A673 (cell line): Measurements from ENCODE around the gene MTFR2. TPM values are rescaled to one million over a fixed set of nuclear protein-coding genes. Genes with fewer than 3 reads are reported as not detected.

Experiments used
- BruUV-seq: library from RNA; stranded (reverse); fragments of 400-500 nt; replicated peaks from 2 replicates; lab custom pipeline; 2021; lab: Mats Ljungman, UMichigan
- CTCF ChIA-PET: fragments of 300-600 bp; sonication (Branson Sonifier 250); formaldehyde crosslinking; loops from one replicate; lab custom pipeline; 2022; ENCODE audit warnings: antibody characterized with exemption; lab: Charles Lee
- POLR2A ChIA-PET: fragments of 300-600 bp; sonication (Branson Sonifier 250); formaldehyde crosslinking; loops from one replicate; lab custom pipeline; 2022; ENCODE audit warnings: antibody characterized with exemption; ENCODE audit not compliant: low non-redundant PET; lab: Charles Lee
- DNase-seq: peaks from one replicate; pipeline ENCODE4 v3.0.0-alpha.2; 2015; ENCODE audit warnings: low spot score
- H3K27ac ChIP-seq: fragments of 200-600 bp; sonication (generic); 2 replicates; pipeline ENCODE4 v1.5.1; 2016; ENCODE audit warnings: mixed run types, low read depth, mild to moderate bottlenecking, mixed read lengths, antibody characterized with exemption, low read length; ENCODE audit not compliant: poor library complexity, severe bottlenecking
- H3K27me3 ChIP-seq: fragments of 200-600 bp; sonication (generic); replicated peaks from 2 replicates; pipeline ENCODE4 v1.6.1; 2017; ENCODE audit warnings: mixed run types, low read depth, mild to moderate bottlenecking, mixed read lengths, antibody characterized with exemption, low read length; ENCODE audit not compliant: insufficient read depth, poor library complexity
- H3K36me3 ChIP-seq: fragments of 200-600 bp; sonication (generic); 2 replicates; pipeline ENCODE4 v1.6.1; 2016; ENCODE audit warnings: mixed run types, mild to moderate bottlenecking, mixed read lengths, antibody characterized with exemption, low read length; ENCODE audit not compliant: insufficient read depth, poor library complexity, severe bottlenecking
- H3K4me1 ChIP-seq: fragments of 200-600 bp; sonication (generic); 2 replicates; pipeline ENCODE4 v1.6.1; 2017; ENCODE audit warnings: mixed run types, mild to moderate bottlenecking, mixed read lengths, antibody characterized with exemption, low read length; ENCODE audit not compliant: insufficient read depth, poor library complexity, severe bottlenecking
- H3K4me3 ChIP-seq: fragments of 200-600 bp; sonication (generic); 2 replicates; pipeline ENCODE4 v1.5.1; 2016; ENCODE audit warnings: low read depth, mixed run types, mild to moderate bottlenecking, mixed read lengths, low read length; ENCODE audit not compliant: poor library complexity, severe bottlenecking
- H3K9me3 ChIP-seq: fragments of 200-600 bp; sonication (generic); 2 replicates; pipeline ENCODE4 v1.6.1; 2016; ENCODE audit warnings: mixed run types, low read depth, mild to moderate bottlenecking, mixed read lengths, antibody characterized with exemption, low read length; ENCODE audit not compliant: poor library complexity, severe bottlenecking
- EZH2 ChIP-seq: fragments of 200-600 bp; sonication (generic); IDR thresholded peaks from 2 replicates; pipeline ENCODE4 v1.6.1; 2017; ENCODE audit warnings: borderline replicate concordance, low read depth, mild to moderate bottlenecking, mixed read lengths, antibody characterized with exemption, low read length; ENCODE audit not compliant: poor library complexity, severe bottlenecking
- intact Hi-C: fragments of 100-400 bp; cut with micrococcal nuclease; formaldehyde crosslinking; loops from one replicate; pipeline ENCODE4 v1.10.0; 2022; ENCODE audit not compliant: unreplicated experiment
- total RNA-seq: library from RNA; stranded (reverse); gene quantifications from 2 replicates; pipeline ENCODE4 v1.2.3, GENCODE V29; 2021
- TF ChIP-seq, protein P1 (sequence below): fragments of 300-800, 200-600 bp; sonication (generic); conservative IDR thresholded peaks from 2 replicates; pipeline ENCODE4 v1.5.1; 2017; ENCODE audit warnings: low read depth, mild to moderate bottlenecking, antibody characterized with exemption, low read length, moderate library complexity, mixed read lengths

Gene MTFR2
- total RNA-seq, 1 experiment from 2014 or later: 12.6 TPM

DNA sequence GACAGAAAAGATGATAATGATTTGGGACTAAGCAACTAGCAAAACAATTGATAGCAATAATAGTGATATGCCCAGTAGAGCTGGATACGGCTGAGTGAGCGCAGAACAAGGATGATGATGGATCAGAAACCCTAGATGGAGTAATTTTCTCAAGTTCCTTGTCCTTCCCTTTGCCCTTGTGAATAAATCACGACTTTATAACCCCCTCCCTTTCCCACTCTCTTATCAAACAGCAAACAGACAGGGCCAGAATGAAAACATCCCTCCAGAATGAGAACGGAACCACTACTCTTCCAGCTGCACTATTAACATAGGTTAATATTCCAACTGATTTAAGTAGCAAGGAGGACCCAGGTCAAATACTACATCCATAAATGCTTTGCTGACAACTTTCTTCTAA lies 1.3 kb upstream of the MTFR2 start:
- BruUV-seq: no TSS peak
- POLR2A ChIA-PET: no interaction called here
- TF ChIP-seq, protein P1, sequence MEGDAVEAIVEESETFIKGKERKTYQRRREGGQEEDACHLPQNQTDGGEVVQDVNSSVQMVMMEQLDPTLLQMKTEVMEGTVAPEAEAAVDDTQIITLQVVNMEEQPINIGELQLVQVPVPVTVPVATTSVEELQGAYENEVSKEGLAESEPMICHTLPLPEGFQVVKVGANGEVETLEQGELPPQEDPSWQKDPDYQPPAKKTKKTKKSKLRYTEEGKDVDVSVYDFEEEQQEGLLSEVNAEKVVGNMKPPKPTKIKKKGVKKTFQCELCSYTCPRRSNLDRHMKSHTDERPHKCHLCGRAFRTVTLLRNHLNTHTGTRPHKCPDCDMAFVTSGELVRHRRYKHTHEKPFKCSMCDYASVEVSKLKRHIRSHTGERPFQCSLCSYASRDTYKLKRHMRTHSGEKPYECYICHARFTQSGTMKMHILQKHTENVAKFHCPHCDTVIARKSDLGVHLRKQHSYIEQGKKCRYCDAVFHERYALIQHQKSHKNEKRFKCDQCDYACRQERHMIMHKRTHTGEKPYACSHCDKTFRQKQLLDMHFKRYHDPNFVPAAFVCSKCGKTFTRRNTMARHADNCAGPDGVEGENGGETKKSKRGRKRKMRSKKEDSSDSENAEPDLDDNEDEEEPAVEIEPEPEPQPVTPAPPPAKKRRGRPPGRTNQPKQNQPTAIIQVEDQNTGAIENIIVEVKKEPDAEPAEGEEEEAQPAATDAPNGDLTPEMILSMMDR: no peak
- TF ChIP-seq EZH2: no peak
- no peaks in the 10 kb centered on the region for H3K27me3 ChIP-seq
- H3K9me3 ChIP-seq: no peaks in the 10 kb centered on the region
- no peak overlapping the region for H3K27ac ChIP-seq
- H3K36me3 ChIP-seq: no peaks in the 10 kb centered on the region
- intact Hi-C loops: loop anchor here (2.0 kb wide), 1 partner anchor 37 kb away; the partner anchor contains the start of gene BCLAF1
- CTCF ChIA-PET: no interaction called here
- no peak for DNase-seq
- H3K4me3 ChIP-seq: peak overlapping the region; percentile 77
- peaks cover 7% of the 10 kb centered on the region for H3K4me1 ChIP-seq

- intact Hi-C loops: loop anchor here (2.0 kb wide), 1 partner anchor 38 kb away; the partner anchor contains the start of gene BCLAF1
- BruUV-seq: no TSS peak
- no peaks in the 10 kb centered on the region for H3K9me3 ChIP-seq
- ChIA-PET POLR2A (no interaction called here), CTCF (no interaction called here)
- no peak for DNase-seq
- H3K36me3 ChIP-seq: no peaks in the 10 kb centered on the region
- peaks cover 7% of the 10 kb centered on the region for H3K4me1 ChIP-seq
- TF ChIP-seq, protein P1: no peak
- no peak for TF ChIP-seq EZH2
- H3K27me3 ChIP-seq: no peaks in the 10 kb centered on the region
- H3K4me3 ChIP-seq: peak overlapping the region; percentile 77
- H3K27ac ChIP-seq: peak overlapping the region; percentile 62
Measured at GRCh38 chr6:136250686-136251008, 536 bp upstream of the MTFR2 start.

GRCh38 chr6:136249336-136249735 lies 775 bp downstream of the MTFR2 start:
- intact Hi-C loops: no loop called here
- ChIA-PET POLR2A (no interaction called here), CTCF (no interaction called here)
- no peaks in the 10 kb centered on the region for H3K9me3 ChIP-seq
- no peak overlapping the region for H3K27ac ChIP-seq
- H3K4me3 ChIP-seq: peak overlapping the region; percentile 77
- no peaks in the 10 kb centered on the region for H3K27me3 ChIP-seq
- BruUV-seq: no TSS peak
- peaks cover 7% of the 10 kb centered on the region for H3K4me1 ChIP-seq
- TF ChIP-seq, protein P1: no peak
- TF ChIP-seq EZH2: no peak
- no peak for DNase-seq
- H3K36me3 ChIP-seq: no peaks in the 10 kb centered on the region
